ENCODE data around the gene MTMR12. TPM values are rescaled to one million over a fixed set of nuclear protein-coding genes. Genes with fewer than 3 reads are reported as not detected.
"Not testable (repeated sequence)": the region's sequence is repeated elsewhere in the genome, so short reads cannot be mapped to it uniquely, and the experiment has no call there.

MTMR12 gene
- total RNA-seq, 2 experiments from 2014 or later = 33.6 to 71.9 TPM

DNA sequence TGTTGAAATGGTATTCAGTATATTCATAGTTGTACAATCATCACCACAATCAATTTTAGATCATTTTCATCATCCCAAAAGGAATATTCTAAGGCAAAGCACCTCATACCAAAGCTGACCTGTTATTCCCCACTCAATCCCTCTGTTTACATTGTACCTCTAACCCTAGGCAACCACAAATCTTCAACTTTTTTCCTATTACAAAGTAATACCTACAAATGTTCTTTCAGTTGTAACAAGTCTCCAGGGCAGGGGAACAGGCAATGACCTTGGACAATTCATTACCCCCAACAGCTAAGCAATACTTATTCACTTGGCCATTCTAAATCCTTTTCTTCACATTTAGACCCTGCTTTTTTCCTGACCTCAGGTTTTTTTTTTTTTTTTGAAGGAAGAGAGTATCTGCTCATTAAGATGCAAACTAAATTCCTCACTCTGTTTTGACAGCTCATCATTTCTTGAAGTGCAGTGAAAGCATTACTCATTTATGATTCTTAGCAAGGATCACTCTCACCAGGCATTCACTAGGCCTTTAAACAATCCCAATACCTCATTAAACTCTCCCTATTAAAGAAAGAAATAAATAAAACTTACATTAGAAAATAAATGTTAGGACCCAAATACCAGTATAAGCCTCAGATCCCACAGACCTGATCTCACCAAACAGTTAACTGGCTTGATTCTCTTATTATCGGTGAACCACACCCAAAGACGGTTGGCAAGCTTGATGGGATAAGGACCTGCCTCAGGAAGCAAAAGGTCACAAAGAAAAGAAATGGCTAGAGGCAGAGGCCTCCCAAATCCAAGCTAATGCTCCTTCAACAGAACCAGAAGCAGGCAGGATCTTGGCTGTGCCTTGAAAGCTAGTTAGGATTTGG lies 15.3 kb downstream of the MTMR12 start:
- Histone ChIP-seq H3K79me2 (ENCODE audit: insufficient read depth, low read depth, low read length) (peaks cover 89% of the 10 kb centered on the region), H3K4me2 (ENCODE audit: low read length) (no peak overlapping the region), H4K20me1 (ENCODE audit: insufficient read depth, low read length) (peaks cover 12% of the 10 kb centered on the region; the same call in 1 of the 2 replicates), H3K9me3 (ENCODE audit: low read length) (no peaks in the 10 kb centered on the region), H3K27ac (ENCODE audit: low read depth, low read length, poor library complexity, severe bottlenecking) (no peak overlapping the region), H3K4me3 (ENCODE audit: low read depth, low read length, poor library complexity, severe bottlenecking) (no peak overlapping the region), H2AFZ (ENCODE audit: low read length) (no peak overlapping the region), H3K9me2 (ENCODE audit: insufficient read depth, low read length) (no peaks in the 10 kb centered on the region), H3K4me1 (ENCODE audit: insufficient read depth, low read length, poor library complexity, severe bottlenecking) (peaks cover 25% of the 10 kb centered on the region), H3K36me3 (ENCODE audit: insufficient read depth, low read length) (peaks cover 73% of the 10 kb centered on the region)
- no TSS peak for BruUV-seq (replicated peaks)
- intact Hi-C loops (cut with micrococcal nuclease; ENCODE audit: unreplicated experiment) = no loop called here
- TF ChIP-seq, protein P1, sequence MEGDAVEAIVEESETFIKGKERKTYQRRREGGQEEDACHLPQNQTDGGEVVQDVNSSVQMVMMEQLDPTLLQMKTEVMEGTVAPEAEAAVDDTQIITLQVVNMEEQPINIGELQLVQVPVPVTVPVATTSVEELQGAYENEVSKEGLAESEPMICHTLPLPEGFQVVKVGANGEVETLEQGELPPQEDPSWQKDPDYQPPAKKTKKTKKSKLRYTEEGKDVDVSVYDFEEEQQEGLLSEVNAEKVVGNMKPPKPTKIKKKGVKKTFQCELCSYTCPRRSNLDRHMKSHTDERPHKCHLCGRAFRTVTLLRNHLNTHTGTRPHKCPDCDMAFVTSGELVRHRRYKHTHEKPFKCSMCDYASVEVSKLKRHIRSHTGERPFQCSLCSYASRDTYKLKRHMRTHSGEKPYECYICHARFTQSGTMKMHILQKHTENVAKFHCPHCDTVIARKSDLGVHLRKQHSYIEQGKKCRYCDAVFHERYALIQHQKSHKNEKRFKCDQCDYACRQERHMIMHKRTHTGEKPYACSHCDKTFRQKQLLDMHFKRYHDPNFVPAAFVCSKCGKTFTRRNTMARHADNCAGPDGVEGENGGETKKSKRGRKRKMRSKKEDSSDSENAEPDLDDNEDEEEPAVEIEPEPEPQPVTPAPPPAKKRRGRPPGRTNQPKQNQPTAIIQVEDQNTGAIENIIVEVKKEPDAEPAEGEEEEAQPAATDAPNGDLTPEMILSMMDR (conservative IDR thresholded peaks at IDR 0.05; ENCODE audit: low read length) = no peak
- ChIA-PET POLR2A (interaction anchor here (0.6 to 1.4 kb wide), 6 partner anchors 8 to 107 kb away, joined by 3 to 7 read pairs (median 4); no protein-coding TSS in a partner anchor), CTCF (ENCODE audit: unreplicated experiment) (no interaction called here)
- DNase-seq (ENCODE audit: low spot score) = no peak

GRCh38 chr5:32295966-32296772 lies 16.6 kb downstream of the MTMR12 start:
- DNase-seq (ENCODE audit: low spot score); H2AFZ ChIP-seq (ENCODE audit: low read length); H3K9me2 ChIP-seq (ENCODE audit: insufficient read depth, low read length); H3K27ac ChIP-seq (ENCODE audit: low read depth, low read length, poor library complexity, severe bottlenecking); CTCF ChIA-PET (ENCODE audit: unreplicated experiment); H3K4me3 ChIP-seq (ENCODE audit: low read depth, low read length, poor library complexity, severe bottlenecking); H3K9me3 ChIP-seq (ENCODE audit: low read length); intact Hi-C loops (cut with micrococcal nuclease; ENCODE audit: unreplicated experiment); BruUV-seq (replicated peaks); H3K4me2 ChIP-seq (ENCODE audit: low read length): not testable (repeated sequence)
- POLR2A ChIA-PET = interaction anchor here (0.6 to 1.7 kb wide), 2 partner anchors 19 to 105 kb away, joined by 3 to 5 read pairs; no protein-coding TSS in a partner anchor
- peaks cover 77% of the 10 kb centered on the region for H3K79me2 ChIP-seq (ENCODE audit: insufficient read depth, low read depth, low read length)
- peaks cover 86% of the 10 kb centered on the region for H3K36me3 ChIP-seq (ENCODE audit: insufficient read depth, low read length)
- H4K20me1 ChIP-seq (ENCODE audit: insufficient read depth, low read length) = peaks cover 12% of the 10 kb centered on the region; the same call in 1 of the 2 replicates
- H3K4me1 ChIP-seq (ENCODE audit: insufficient read depth, low read length, poor library complexity, severe bottlenecking) = peaks cover 21% of the 10 kb centered on the region

DNA sequence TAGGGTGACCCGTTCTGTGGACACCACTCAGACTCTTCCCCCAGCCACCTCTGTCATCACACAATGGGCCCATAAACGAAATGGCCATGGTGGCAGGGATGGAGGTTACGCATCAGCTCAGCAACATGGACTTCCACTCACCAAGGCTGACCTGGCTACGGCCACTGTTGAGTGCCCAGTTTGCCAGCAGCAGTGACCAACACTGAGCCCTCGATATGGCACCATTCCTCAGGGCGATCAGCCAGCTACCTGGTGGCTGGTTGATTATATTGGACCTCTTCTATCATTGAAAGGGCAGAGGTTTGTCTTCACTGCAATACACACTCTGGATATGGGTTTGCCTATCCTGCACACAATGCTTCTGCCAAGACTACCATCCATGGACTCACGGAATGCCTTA lies 21.1 kb downstream of the MTMR12 start:
- Histone ChIP-seq H3K4me3 (ENCODE audit: low read depth, low read length, poor library complexity, severe bottlenecking) (no peak overlapping the region), H3K9me2 (ENCODE audit: insufficient read depth, low read length) (no peaks in the 10 kb centered on the region), H3K9me3 (ENCODE audit: low read length) (no peaks in the 10 kb centered on the region), H3K4me2 (ENCODE audit: low read length) (no peak overlapping the region), H3K79me2 (ENCODE audit: insufficient read depth, low read depth, low read length) (peaks cover 61% of the 10 kb centered on the region), H3K4me1 (ENCODE audit: insufficient read depth, low read length, poor library complexity, severe bottlenecking) (no peaks in the 10 kb centered on the region), H4K20me1 (ENCODE audit: insufficient read depth, low read length) (no peaks in the 10 kb centered on the region), H2AFZ (ENCODE audit: low read length) (no peak overlapping the region), H3K36me3 (ENCODE audit: insufficient read depth, low read length) (peaks cover 87% of the 10 kb centered on the region), H3K27ac (ENCODE audit: low read depth, low read length, poor library complexity, severe bottlenecking) (no peak overlapping the region)
- ChIA-PET CTCF (ENCODE audit: unreplicated experiment) (no interaction called here), POLR2A (no interaction called here)
- BruUV-seq (replicated peaks) = no TSS peak
- no peak for TF ChIP-seq EZH2phosphoT487 (IDR thresholded peaks at IDR 0.05; ENCODE audit: borderline replicate concordance, low read depth, low read length)
- TF ChIP-seq, protein P1 (conservative IDR thresholded peaks at IDR 0.05; ENCODE audit: low read length) = no peak
- DNase-seq (ENCODE audit: low spot score) = no peak
- intact Hi-C loops (cut with micrococcal nuclease; ENCODE audit: unreplicated experiment) = no loop called here
